PFSK-1 (cell line): ENCODE measurements around the gene CHP2.

Source experiments
- POLR2AphosphoS5 ChIP-seq: IDR thresholded peaks from 2 replicates; pipeline ENCODE4 v1.6.1; 2012; ENCODE audit warnings: low read depth, mild to moderate bottlenecking, control low read depth, low read length, moderate library complexity
- SIN3A ChIP-seq: IDR thresholded peaks from 2 replicates; pipeline ENCODE4 v1.6.1; 2012; ENCODE audit warnings: mild to moderate bottlenecking, low read length, moderate library complexity, borderline replicate concordance; ENCODE audit not compliant: insufficient read depth

GRCh38 chr16:23786964-23787561, 32.2 kb downstream of the CHP2 start:
- no peak for TF ChIP-seq SIN3A
- no peak for TF ChIP-seq POLR2AphosphoS5
